Loucy (cell line): ENCODE results near the gene ZIC3.

Experiments used
- H2AFZ ChIP-seq: fragments of 200-600 bp; sonication (generic); 2 replicates; pipeline ENCODE4 v1.6.0; 2016; ENCODE audit warnings: antibody characterized with exemption, mild to moderate bottlenecking, low read length, moderate library complexity
- H3F3A ChIP-seq: fragments of 200-600 bp; 2 replicates; pipeline ENCODE4 v1.6.0; 2016; ENCODE audit warnings: antibody characterized with exemption, low read depth, mild to moderate bottlenecking
- H3K27me3 ChIP-seq: fragments of 200-600 bp; sonication (generic); 2 replicates; pipeline ENCODE4 v1.6.1; 2014; ENCODE audit warnings: low read length, mild to moderate bottlenecking; ENCODE audit not compliant: insufficient read depth, poor library complexity, severe bottlenecking
- H3K36me3 ChIP-seq: fragments of 200-600 bp; sonication (generic); 2 replicates; pipeline ENCODE4 v1.6.1; 2016; ENCODE audit warnings: low read length; ENCODE audit not compliant: insufficient read depth
- H3K4me1 ChIP-seq: fragments of 200-600 bp; sonication (generic); 2 replicates; pipeline ENCODE4 v1.5.1; 2014; ENCODE audit warnings: low read length, mild to moderate bottlenecking; ENCODE audit not compliant: insufficient read depth, poor library complexity, severe bottlenecking
- H3K4me2 ChIP-seq: fragments of 200-600 bp; sonication (generic); 2 replicates; pipeline ENCODE4 v1.6.0; 2014; ENCODE audit warnings: antibody characterized with exemption, low read length, low read depth, mild to moderate bottlenecking; ENCODE audit not compliant: poor library complexity, severe bottlenecking
- H3K4me3 ChIP-seq: fragments of 200-600 bp; sonication (generic); 2 replicates; pipeline ENCODE4 v1.5.1; 2014; ENCODE audit warnings: low read length, mild to moderate bottlenecking, mixed read lengths; ENCODE audit not compliant: poor library complexity, severe bottlenecking
- H3K79me2 ChIP-seq: fragments of 200-600 bp; sonication (generic); 2 replicates; pipeline ENCODE4 v1.6.1; 2014; ENCODE audit warnings: low read length; ENCODE audit not compliant: insufficient read depth
- H3K9ac ChIP-seq: fragments of 200-600 bp; sonication (generic); 2 replicates; pipeline ENCODE4 v1.6.0; 2014; ENCODE audit warnings: mild to moderate bottlenecking, low read depth, low read length, moderate library complexity; ENCODE audit not compliant: poor library complexity, severe bottlenecking
- H3K9me2 ChIP-seq: fragments of 200-600 bp; sonication (generic); replicated peaks from 2 replicates; pipeline ENCODE4 v1.6.1; 2016; ENCODE audit warnings: low read depth, low read length, mixed read lengths
- H3K9me3 ChIP-seq: fragments of 200-600 bp; sonication (generic); 2 replicates; pipeline ENCODE4 v1.6.1; 2014; ENCODE audit warnings: mild to moderate bottlenecking, antibody characterized with exemption, low read length, low read depth; ENCODE audit not compliant: insufficient read depth
- H4K20me1 ChIP-seq: fragments of 200-600 bp; sonication (generic); 2 replicates; pipeline ENCODE4 v1.6.0; 2014; ENCODE audit warnings: antibody characterized with exemption, low read length, mild to moderate bottlenecking; ENCODE audit not compliant: insufficient read depth, poor library complexity, severe bottlenecking
- CTCF ChIP-seq: fragments of 200-600 bp; sonication (generic); conservative IDR thresholded peaks from 2 replicates; pipeline ENCODE4 v1.5.1; 2014; ENCODE audit warnings: mild to moderate bottlenecking, antibody characterized with exemption, low read length
- EZH2phosphoT487 ChIP-seq: fragments of 200-600 bp; IDR thresholded peaks from 2 replicates; pipeline ENCODE4 v1.6.1; 2018; ENCODE audit warnings: antibody characterized with exemption, mild to moderate bottlenecking, moderate library complexity, borderline replicate concordance

The ZIC3 gene

GRCh38 chrX:137547291-137547690, 18.6 kb upstream of the ZIC3 start:
- Histone ChIP-seq H3F3A (no peaks in the 10 kb centered on the region), H3K9me2 (no peaks in the 10 kb centered on the region), H3K79me2 (no peaks in the 10 kb centered on the region), H3K4me1 (no peaks in the 10 kb centered on the region), H2AFZ (no peak overlapping the region), H3K4me3 (no peak overlapping the region), H4K20me1 (no peaks in the 10 kb centered on the region), H3K9ac (no peak overlapping the region), H3K9me3 (no peaks in the 10 kb centered on the region), H3K27me3 (no peaks in the 10 kb centered on the region), H3K4me2 (no peak overlapping the region), H3K36me3 (no peaks in the 10 kb centered on the region)
- no peak for TF ChIP-seq EZH2phosphoT487
- no peak for TF ChIP-seq CTCF

- Histone ChIP-seq H3K4me1 (no peaks in the 10 kb centered on the region), H3K27me3 (no peaks in the 10 kb centered on the region), H3K9me3 (no peaks in the 10 kb centered on the region), H3K9ac (no peak overlapping the region), H3K9me2 (no peaks in the 10 kb centered on the region), H3K4me2 (no peak overlapping the region), H3K79me2 (no peaks in the 10 kb centered on the region), H3F3A (no peaks in the 10 kb centered on the region), H3K4me3 (no peak overlapping the region), H2AFZ (no peak overlapping the region), H3K36me3 (no peaks in the 10 kb centered on the region), H4K20me1 (no peaks in the 10 kb centered on the region)
- TF ChIP-seq EZH2phosphoT487 (no peak), CTCF (no peak)
Measured at GRCh38 chrX:137548261-137548660, 17.7 kb upstream of the ZIC3 start.

GRCh38 chrX:137549073-137549472, 16.9 kb upstream of the ZIC3 start:
- Histone ChIP-seq H3K79me2 (no peaks in the 10 kb centered on the region), H3K36me3 (no peaks in the 10 kb centered on the region), H3K4me1 (no peaks in the 10 kb centered on the region), H3K4me3 (no peak overlapping the region), H3K4me2 (no peak overlapping the region), H3K9ac (no peak overlapping the region), H3K9me2 (no peaks in the 10 kb centered on the region), H4K20me1 (no peaks in the 10 kb centered on the region), H3K9me3 (no peaks in the 10 kb centered on the region), H2AFZ (no peak overlapping the region), H3F3A (no peaks in the 10 kb centered on the region), H3K27me3 (no peaks in the 10 kb centered on the region)
- TF ChIP-seq CTCF (no peak), EZH2phosphoT487 (no peak)
